Liver (tissue), 3 donors: ENCODE measurements around the gene NAE1.

Experiments used
- CTCF ChIP-seq: fragments of 150-350 bp; IDR thresholded peaks from 2 replicates; pipeline ENCODE4 v1.5.1; 2017; ENCODE audit warnings: improper control_type of control experiment, low read depth, low read length; ENCODE audit not compliant: missing input control
- EGR1 ChIP-seq, 2 donors: IDR thresholded peaks; 2 replicates each; pipeline ENCODE4 v1.6.1; 2016 to 2018; ENCODE audit warnings: antibody characterized with exemption in 2 of 2, low read depth in 2 of 2
- FOXA1 ChIP-seq: IDR thresholded peaks from 2 replicates; pipeline ENCODE4 v1.6.1; 2016; ENCODE audit warnings: antibody characterized with exemption
- JUND ChIP-seq, 2 donors: IDR thresholded peaks; 2 replicates each; pipeline ENCODE4 v1.6.1; 2016; ENCODE audit warnings: antibody characterized with exemption in 2 of 2
- MAX ChIP-seq: IDR thresholded peaks from 2 replicates; pipeline ENCODE4 v1.6.1; 2016; ENCODE audit warnings: antibody characterized with exemption
- REST ChIP-seq: IDR thresholded peaks from 2 replicates; pipeline ENCODE4 v1.6.1; 2016; ENCODE audit warnings: antibody characterized with exemption, mild to moderate bottlenecking
- RXRA ChIP-seq, 2 donors: IDR thresholded peaks; 2 replicates each; pipeline ENCODE4 v1.6.1; 2017 to 2018; ENCODE audit warnings: antibody characterized with exemption in 2 of 2, mild to moderate bottlenecking in 1 of 2
- TAF1 ChIP-seq: conservative IDR thresholded peaks from 2 replicates; pipeline ENCODE4 v1.6.1; 2016; ENCODE audit warnings: antibody characterized with exemption, mild to moderate bottlenecking
- donor health status: healthy.
- donor health status: healthy.

GRCh38 chr16:66856801-66857200 is 26.0 kb upstream of the NAE1 start:
- TF ChIP-seq EGR1 (IDR thresholded peaks at IDR 0.05; ENCODE audit: low read depth in 2 of 2) (no peak), RXRA (IDR thresholded peaks at IDR 0.05) (no peak), TAF1 (no peak), CTCF (no peak), JUND (IDR thresholded peaks at IDR 0.05) (no peak), REST (no peak), MAX (no peak), FOXA1 (no peak)
